IMR-90 (cell line): Measurements from ENCODE around the gene COL6A6. TPM values are rescaled to one million over a fixed set of nuclear protein-coding genes. Genes with fewer than 3 reads are reported as not detected.

Source experiments
- ATAC-seq: fragments of 200-7000 bp; cut with Tn5 transposase; 2 replicates; pipeline ENCODE4 v1.9.1; 2020; ENCODE audit warnings: low read depth, mild to moderate bottlenecking, moderate library complexity
- BruUV-seq: library from RNA; stranded (reverse); fragments of 400-500 nt; replicated peaks from 2 replicates; lab custom pipeline; 2021; lab: Mats Ljungman, UMichigan
- CTCF ChIA-PET: fragments of 300-600 bp; formaldehyde crosslinking; extraction: SDS; loops from one replicate; lab custom pipeline; 2021; ENCODE audit warnings: antibody characterized with exemption; lab: Yijun Ruan, JAX
- POLR2A ChIA-PET: fragments of 300-600 bp; sonication (Branson Sonifier 250); formaldehyde crosslinking; loops from one replicate; lab custom pipeline; 2022; ENCODE audit warnings: antibody characterized with exemption; ENCODE audit not compliant: unreplicated experiment; lab: Charles Lee
- DNase-seq: peaks from one replicate; pipeline ENCODE4 v3.0.0; 2013
- H2AFZ ChIP-seq: replicated peaks from 2 replicates; pipeline ENCODE3; 2013; ENCODE audit warnings: low read length, mild to moderate bottlenecking; ENCODE audit not compliant: poor library complexity
- H2AK5ac ChIP-seq: 2 replicates; pipeline ENCODE4 v1.6.1; 2013; ENCODE audit warnings: low read depth, low read length, inconsistent platforms
- H2AK9ac ChIP-seq: replicated peaks from 2 replicates; pipeline ENCODE3; 2013; ENCODE audit warnings: mild to moderate bottlenecking, low read depth, low read length, moderate library complexity; ENCODE audit not compliant: poor library complexity
- H2BK120ac ChIP-seq: 2 replicates; pipeline ENCODE4 v1.6.1; 2013; ENCODE audit warnings: low read depth, low read length, inconsistent platforms
- H2BK15ac ChIP-seq: 3 replicates; pipeline ENCODE4 v1.6.1; 2013; ENCODE audit warnings: low read depth, low read length, inconsistent platforms
- H2BK20ac ChIP-seq: 2 replicates; pipeline ENCODE4 v1.6.1; 2013; ENCODE audit warnings: low read depth, mild to moderate bottlenecking, inconsistent platforms, low read length, moderate library complexity
- H2BK5ac ChIP-seq: 2 replicates; pipeline ENCODE4 v1.6.1; 2013; ENCODE audit warnings: mild to moderate bottlenecking, low read depth, low read length, inconsistent platforms; ENCODE audit not compliant: poor library complexity, severe bottlenecking
- H3K14ac ChIP-seq: replicated peaks from 2 replicates; pipeline ENCODE4 v1.6.1; 2013; ENCODE audit warnings: low read depth, low read length, inconsistent platforms
- H3K18ac ChIP-seq: 2 replicates; pipeline ENCODE4 v1.6.1; 2013; ENCODE audit warnings: low read depth, low read length, control low read depth
- H3K23ac ChIP-seq: 2 replicates; pipeline ENCODE4 v1.6.1; 2013; ENCODE audit warnings: low read depth, low read length, inconsistent platforms
- H3K27ac ChIP-seq: 2 replicates; pipeline ENCODE4 v1.5.1; 2013; ENCODE audit warnings: mild to moderate bottlenecking, control low read depth, low read length; ENCODE audit not compliant: insufficient read depth
- H3K27me3 ChIP-seq: 2 replicates; pipeline ENCODE4 v1.6.1; 2013; ENCODE audit warnings: low read length; ENCODE audit not compliant: control insufficient read depth, insufficient read depth
- H3K36me3 ChIP-seq: 2 replicates; pipeline ENCODE4 v1.6.1; 2013; ENCODE audit warnings: low read length, mixed read lengths; ENCODE audit not compliant: control insufficient read depth, insufficient read depth
- H3K4ac ChIP-seq: 2 replicates; pipeline ENCODE4 v1.6.1; 2013; ENCODE audit warnings: low read depth, low read length, inconsistent platforms
- H3K4me1 ChIP-seq: 2 replicates; pipeline ENCODE4 v1.6.1; 2013; ENCODE audit warnings: low read length, mixed read lengths; ENCODE audit not compliant: control insufficient read depth, insufficient read depth
- H3K4me2 ChIP-seq: 2 replicates; pipeline ENCODE4 v1.6.1; 2013; ENCODE audit warnings: low read depth, mild to moderate bottlenecking, control low read depth, low read length, moderate library complexity
- H3K4me3 ChIP-seq: 2 replicates; pipeline ENCODE4 v1.5.1; 2013; ENCODE audit warnings: low read depth, mild to moderate bottlenecking, control low read depth, low read length, moderate library complexity; ENCODE audit not compliant: insufficient read depth
- H3K56ac ChIP-seq: 2 replicates; pipeline ENCODE4 v1.6.1; 2013; ENCODE audit warnings: low read length, inconsistent platforms; ENCODE audit not compliant: insufficient read depth; ENCODE audit errors: extremely low read depth
- H3K79me1 ChIP-seq, 2 experiments: 2 replicates each; pipeline ENCODE4 v1.6.1; 2013; ENCODE audit warnings: low read length in 2 of 2, inconsistent platforms in 1 of 2, low read depth in 1 of 2
- H3K9ac ChIP-seq: 2 replicates; pipeline ENCODE4 v1.6.1; 2013; ENCODE audit warnings: low read depth, low read length, control low read depth
- H3K9me1 ChIP-seq: 2 replicates; pipeline ENCODE4 v1.6.1; 2013; ENCODE audit warnings: low read length, inconsistent platforms; ENCODE audit not compliant: insufficient read depth
- H3K9me3 ChIP-seq: 2 replicates; pipeline ENCODE4 v1.6.1; 2013; ENCODE audit warnings: low read length; ENCODE audit not compliant: control insufficient read depth, insufficient read depth
- H4K20me1 ChIP-seq: 2 replicates; pipeline ENCODE4 v1.6.1; 2013; ENCODE audit warnings: low read length, inconsistent platforms; ENCODE audit not compliant: insufficient read depth
- H4K5ac ChIP-seq: 2 replicates; pipeline ENCODE4 v1.6.1; 2013; ENCODE audit warnings: mild to moderate bottlenecking, low read depth, low read length, control low read depth
- H4K8ac ChIP-seq, 2 experiments: 2 replicates each; pipeline ENCODE4 v1.6.1; 2013; ENCODE audit warnings: low read depth in 2 of 2, low read length in 2 of 2, control low read depth in 1 of 2, inconsistent platforms in 1 of 2
- H4K91ac ChIP-seq: 2 replicates; pipeline ENCODE4 v1.6.1; 2013; ENCODE audit warnings: low read depth, low read length, inconsistent platforms; ENCODE audit not compliant: insufficient read depth
- CEBPB ChIP-seq: IDR thresholded peaks from 2 replicates; pipeline ENCODE4 v1.6.1; 2012; ENCODE audit warnings: low read depth, low read length, improper control_type of control experiment
- RCOR1 ChIP-seq: IDR thresholded peaks from 2 replicates; pipeline ENCODE4 v1.6.1; 2012; ENCODE audit warnings: mild to moderate bottlenecking, low read length, improper control_type of control experiment; ENCODE audit not compliant: insufficient replicate concordance
- WGBS, 2 experiments: methylation state at CpG; one replicate each; pipeline versions ENCODE4 v1.1.5 to v1.1.7; 2013; ENCODE audit warnings: missing lambda C conversion rate in 2 of 2; ENCODE audit not compliant: insufficient read length in 1 of 2; ENCODE audit errors: extremely low coverage in 2 of 2; 5-methylcytosine and 5-hydroxymethylcytosine counted together
- dilution Hi-C: fragments of 300-500 bp; cut with HindIII; formaldehyde crosslinking; loops from one replicate; pipeline ENCODE4 v1.14.3; 2018; ENCODE audit warnings: low sequenced_read_pairs; ENCODE audit not compliant: unreplicated experiment
- in situ Hi-C: fragments of 300-500 bp; cut with MboI; formaldehyde crosslinking; loops from 3 replicates; pipeline ENCODE4 v1.14.3; 2019; ENCODE audit warnings: low sequenced_read_pairs, inconsistent platforms, mixed read lengths
- intact Hi-C: fragments of 100-400 bp; cut with micrococcal nuclease; formaldehyde crosslinking; loops from 2 replicates; pipeline ENCODE4 v1.10.0; 2022
- polyA plus RNA-seq, 3 experiments: library from polyadenylated mRNA; depleted of rRNA; stranded (reverse); fragments of >200 nt; gene quantifications; 2 replicates each; pipeline ENCODE4 v1.2.3, GENCODE V29; 2012; ENCODE audit warnings: low replicate concordance in 1 of 3
- total RNA-seq: library from RNA; depleted of rRNA; stranded (reverse); fragments of >200 nt; gene quantifications from 2 replicates; pipeline ENCODE4 v1.2.3, GENCODE V29; 2012
- TF ChIP-seq, protein P1 (sequence below): fragments of 150-350 bp; IDR thresholded peaks from 2 replicates; pipeline ENCODE4 v1.6.1; 2017; ENCODE audit warnings: mild to moderate bottlenecking, antibody characterized with exemption, low read length, low read depth

The COL6A6 gene
- total and polyA plus RNA-seq, 2 of the 4 experiments (the other 2 are of a cell fraction): not detected

DNA sequence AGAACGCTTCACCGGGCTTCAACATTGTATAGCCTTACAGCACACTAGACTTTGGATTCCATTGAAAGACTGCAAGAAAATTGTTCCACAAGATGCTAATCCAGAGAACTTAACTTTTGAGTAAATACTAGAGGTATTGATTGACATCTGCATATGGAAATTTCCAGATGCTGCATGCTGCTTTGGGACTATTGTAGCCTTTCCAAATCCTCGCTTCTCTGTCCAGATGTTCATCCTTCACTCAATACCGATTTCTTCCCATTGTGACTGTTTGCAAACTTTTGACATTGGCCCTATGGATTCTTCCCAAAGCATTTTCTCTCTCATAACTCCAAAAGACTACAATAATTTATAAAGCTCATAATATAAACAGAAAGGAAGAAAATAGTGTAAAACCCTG is 41.4 kb downstream of the COL6A6 start:
- dilution Hi-C loops: no loop called here
- TF ChIP-seq, protein P1, sequence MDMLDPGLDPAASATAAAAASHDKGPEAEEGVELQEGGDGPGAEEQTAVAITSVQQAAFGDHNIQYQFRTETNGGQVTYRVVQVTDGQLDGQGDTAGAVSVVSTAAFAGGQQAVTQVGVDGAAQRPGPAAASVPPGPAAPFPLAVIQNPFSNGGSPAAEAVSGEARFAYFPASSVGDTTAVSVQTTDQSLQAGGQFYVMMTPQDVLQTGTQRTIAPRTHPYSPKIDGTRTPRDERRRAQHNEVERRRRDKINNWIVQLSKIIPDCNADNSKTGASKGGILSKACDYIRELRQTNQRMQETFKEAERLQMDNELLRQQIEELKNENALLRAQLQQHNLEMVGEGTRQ: no peak
- TF ChIP-seq CEBPB: no peak
- TF ChIP-seq RCOR1: no peak
- Histone ChIP-seq H3K23ac (no peak overlapping the region), H2BK15ac (no peak overlapping the region), H4K20me1 (no peaks in the 10 kb centered on the region), H3K9me3 (peaks cover 3% of the 10 kb centered on the region; the same call in 1 of the 2 replicates), H3K27ac (no peak overlapping the region), H3K4ac (no peak overlapping the region), H2BK120ac (no peak overlapping the region), H2BK20ac (no peak overlapping the region), H3K56ac (no peak overlapping the region), H3K36me3 (no peaks in the 10 kb centered on the region), H3K14ac (no peak overlapping the region), H4K5ac (no peak overlapping the region), H2AFZ (no peak overlapping the region), H3K9ac (no peak overlapping the region), H4K91ac (no peak overlapping the region), H3K79me1 (no peaks in the 10 kb centered on the region), H3K4me2 (no peak overlapping the region), H3K27me3 (no peaks in the 10 kb centered on the region), H3K9me1 (no peaks in the 10 kb centered on the region), H3K18ac (no peak overlapping the region), H2AK5ac (no peak overlapping the region), H2BK5ac (no peak overlapping the region), H4K8ac (no peak overlapping the region), H3K4me1 (no peaks in the 10 kb centered on the region), H2AK9ac (no peak overlapping the region), H3K4me3 (no peak overlapping the region)
- CTCF ChIA-PET: no interaction called here
- ATAC-seq (no peak), DNase-seq (no peak)
- in situ Hi-C loops: no loop called here
- no TSS peak for BruUV-seq
- POLR2A ChIA-PET: no interaction called here
- no CpG with 5 or more reads among the region's 4 CpGs for WGBS, 2 experiments
- intact Hi-C loops: no loop called here
